Measurements from ENCODE around the gene LIFR.

Gene LIFR

GRCh38 chr5:38567306-38567705 is 10.9 kb upstream of the LIFR start (continued):
- peak; percentile 46; the same call in 1 of the 2 replicates for TF ChIP-seq ZNF214 (tag by site-specific recombination; IDR thresholded peaks at IDR 0.05; ENCODE audit: borderline replicate concordance)
- TF ChIP-seq ZBTB8A (tag by site-specific recombination; IDR thresholded peaks at IDR 0.05), result peak; percentile 88
- TF ChIP-seq ZNF664 (tag by site-specific recombination; IDR thresholded peaks at IDR 0.05), result peak; percentile 77
- TF ChIP-seq ZBTB21 (tag by site-specific recombination; IDR thresholded peaks at IDR 0.05), result peak; percentile 59; the same call in 1 of the 2 replicates
- TF ChIP-seq ZNF791 (tag by site-specific recombination; IDR thresholded peaks at IDR 0.05), result peak; percentile 72; the same call in 1 of the 2 replicates
- TF ChIP-seq ZNF138 (tag by site-specific recombination; IDR thresholded peaks at IDR 0.05; ENCODE audit: borderline replicate concordance), result peak; percentile 93; the same call in 1 of the 2 replicates
- TF ChIP-seq REST (tag by site-specific recombination; IDR thresholded peaks at IDR 0.05), result peak; percentile 86
- peak; percentile 94 for TF ChIP-seq ZNF510 (tag by site-specific recombination; IDR thresholded peaks at IDR 0.05; ENCODE audit: insufficient replicate concordance)
- peak; percentile 99 for TF ChIP-seq ZNF555 (tag by site-specific recombination; conservative IDR thresholded peaks at IDR 0.05)
- TF ChIP-seq ZNF560 (tag by site-specific recombination; IDR thresholded peaks at IDR 0.05; ENCODE audit: borderline replicate concordance), result peak; percentile 93
- peak; percentile 98 for TF ChIP-seq ZNF394 (tag by site-specific recombination; IDR thresholded peaks at IDR 0.05; ENCODE audit: borderline replicate concordance)
- peak; percentile 94 for TF ChIP-seq ZNF140 (tag by site-specific recombination; IDR thresholded peaks at IDR 0.05)
- TF ChIP-seq ZNF366 (tag by site-specific recombination; conservative IDR thresholded peaks at IDR 0.05), result 0 out of 2 replicates have a peak, but pooled peaks have one; percentile 15
- peak; percentile 93 for TF ChIP-seq ZFP37 (tag by site-specific recombination; IDR thresholded peaks at IDR 0.05)
- 0 out of 2 replicates have a peak, but pooled peaks have one; percentile 54 for TF ChIP-seq ZNF302 (tag by site-specific recombination; IDR thresholded peaks at IDR 0.05; ENCODE audit: low read depth)
- TF ChIP-seq ZNF558 (tag by site-specific recombination; IDR thresholded peaks at IDR 0.05), result peak; percentile 92
- TF ChIP-seq ZNF580 (tag by site-specific recombination; IDR thresholded peaks at IDR 0.05), result peak; percentile 80
- TF ChIP-seq ZNF629 (tag by site-specific recombination; IDR thresholded peaks at IDR 0.05), result peak; percentile 80
- peak; percentile 38; the same call in 1 of the 2 replicates for TF ChIP-seq SP3 (tag by site-specific recombination; IDR thresholded peaks at IDR 0.05)
- 0 out of 2 replicates have a peak, but pooled peaks have one; percentile 46 for TF ChIP-seq OVOL3 (tag by site-specific recombination; IDR thresholded peaks at IDR 0.05)
- 0 out of 2 replicates have a peak, but pooled peaks have one; percentile 68 for TF ChIP-seq RBAK (tag by site-specific recombination; IDR thresholded peaks at IDR 0.05)
- TF ChIP-seq ZNF19 (tag by site-specific recombination; IDR thresholded peaks at IDR 0.05; ENCODE audit: low read depth), result peak; percentile 89; the same call in 1 of the 2 replicates
- TF ChIP-seq ZNF530 (tag by site-specific recombination; IDR thresholded peaks at IDR 0.05; ENCODE audit: low read depth), result peak; percentile 76; the same call in 1 of the 2 replicates
- TF ChIP-seq ZNF426 (tag by site-specific recombination; IDR thresholded peaks at IDR 0.05), result peak; percentile 99

- POLR2A ChIA-PET, result no interaction called here
- H3K4me3 ChIP-seq (ENCODE audit: low read depth, low read length), result no peak overlapping the region
- no peaks in the 10 kb centered on the region; the same call in 1 of the 2 replicates for H3K9me3 ChIP-seq (ENCODE audit: control insufficient read depth, insufficient read depth, low read depth, low read length)
- TF ChIP-seq ZNF791 (tag by site-specific recombination; IDR thresholded peaks at IDR 0.05) (no peak), ZFP3 (tag by site-specific recombination; IDR thresholded peaks at IDR 0.05; ENCODE audit: low read depth) (no peak), ZNF600 (tag by site-specific recombination; IDR thresholded peaks at IDR 0.05) (peak; percentile 76)
- H3K4me1 ChIP-seq (ENCODE audit: control insufficient read depth, insufficient read depth, low read length), result peaks cover 10% of the 10 kb centered on the region
- no peak overlapping the region for H3K27ac ChIP-seq (ENCODE audit: extremely low read depth, low read depth, low read length)
- no peaks in the 10 kb centered on the region for H3K36me3 ChIP-seq (ENCODE audit: control insufficient read depth in 2 of 2, insufficient read depth in 1 of 2, low read length in 2 of 2)
- CTCF ChIA-PET, result interaction anchor here (0.5 kb wide), 1 partner anchor 872 kb away, joined by 3 read pairs; no protein-coding TSS in a partner anchor
These were observed 7.2 kb upstream of the LIFR start for GRCh38 chr5:38563624-38564023.
